WTC11 (cell line): ENCODE data around the gene JCHAIN. TPM values are rescaled to one million over a fixed set of nuclear protein-coding genes. Genes with fewer than 3 reads are reported as not detected.

ENCODE experiments used
- ATAC-seq: fragments of 200-7000 bp; cut with Tn5 transposase; 2 replicates; pipeline ENCODE4 v1.10.0; 2021; ENCODE audit warnings: mild to moderate bottlenecking, moderate library complexity
- CTCF ChIA-PET: fragments of 300-600 bp; sonication (Branson Sonifier 250); formaldehyde crosslinking; loops from one replicate; lab custom pipeline; 2021; ENCODE audit warnings: antibody characterized with exemption; lab: Charles Lee
- POLR2A ChIA-PET: fragments of 350-600 bp; sonication (Branson Sonifier 250); formaldehyde crosslinking; loops from one replicate; lab custom pipeline; 2021; ENCODE audit warnings: antibody characterized with exemption; lab: Charles Lee
- DNase-seq: peaks from one replicate; pipeline ENCODE4 v3.0.0; 2021; ENCODE audit warnings: low spot score
- H3K27ac Mint-ChIP-seq: 2 replicates; pipeline ENCODE4 v1.8.0; 2021; ENCODE audit warnings: mixed read lengths
- H3K27me3 Mint-ChIP-seq: 2 replicates; pipeline ENCODE4 v1.8.0; 2021; ENCODE audit warnings: low read depth, mild to moderate bottlenecking, moderate library complexity, mixed read lengths
- H3K36me3 Mint-ChIP-seq: 2 replicates; pipeline ENCODE4 v1.8.0; 2021; ENCODE audit warnings: mixed read lengths
- H3K4me1 Mint-ChIP-seq: 2 replicates; pipeline ENCODE4 v1.8.0; 2022; ENCODE audit warnings: mixed read lengths
- H3K4me3 Mint-ChIP-seq: 2 replicates; pipeline ENCODE4 v1.8.0; 2021; ENCODE audit warnings: mild to moderate bottlenecking, moderate library complexity, mixed read lengths
- H3K9me3 Mint-ChIP-seq: 2 replicates; pipeline ENCODE4 v1.8.0; 2021; ENCODE audit warnings: mixed read lengths
- ATF1 ChIP-seq: sonication (generic); formaldehyde crosslinking; IDR thresholded peaks from 2 replicates; pipeline ENCODE4 v1.8.1; 2023; ENCODE audit warnings: mild to moderate bottlenecking, moderate library complexity, missing genetic modification reagents
- CBFB ChIP-seq: sonication (generic); formaldehyde crosslinking; IDR thresholded peaks from 2 replicates; pipeline ENCODE4 v1.8.1; 2022; ENCODE audit warnings: mild to moderate bottlenecking, low read depth, missing genetic modification reagents
- CREB1 ChIP-seq: sonication (generic); formaldehyde crosslinking; IDR thresholded peaks from 2 replicates; pipeline ENCODE4 v1.8.0; 2023; ENCODE audit warnings: mild to moderate bottlenecking, missing genetic modification reagents
- ELF4 ChIP-seq: sonication (generic); formaldehyde crosslinking; IDR thresholded peaks from 2 replicates; pipeline ENCODE4 v1.8.1; 2022; ENCODE audit warnings: low read depth, mild to moderate bottlenecking, moderate library complexity, missing genetic modification reagents
- ESRRA ChIP-seq: sonication (generic); formaldehyde crosslinking; IDR thresholded peaks from 2 replicates; pipeline ENCODE4 v1.8.1; 2022; ENCODE audit warnings: mild to moderate bottlenecking, missing genetic modification reagents, borderline replicate concordance
- FOXJ3 ChIP-seq: sonication (generic); formaldehyde crosslinking; IDR thresholded peaks from 2 replicates; pipeline ENCODE4 v1.9.0; 2021; ENCODE audit warnings: missing genetic modification reagents, mild to moderate bottlenecking, borderline replicate concordance
- FOXP4 ChIP-seq: sonication (generic); formaldehyde crosslinking; IDR thresholded peaks from 2 replicates; pipeline ENCODE4 v1.8.0; 2022; ENCODE audit warnings: mild to moderate bottlenecking, missing genetic modification reagents
- HMGA2 ChIP-seq: fragments of 250-450 bp; sonication (Bioruptor Pico); IDR thresholded peaks from 2 replicates; pipeline ENCODE4 v1.4.0; 2021; ENCODE audit warnings: mild to moderate bottlenecking, moderate library complexity
- IRF2 ChIP-seq: sonication (generic); formaldehyde crosslinking; IDR thresholded peaks from 2 replicates; pipeline ENCODE4 v1.8.0; 2022; ENCODE audit warnings: low read depth, missing genetic modification reagents, borderline replicate concordance
- KAT7 ChIP-seq: sonication (generic); formaldehyde crosslinking; IDR thresholded peaks from 2 replicates; pipeline ENCODE4 v1.8.1; 2023; ENCODE audit warnings: missing genetic modification reagents, mild to moderate bottlenecking, borderline replicate concordance
- MXD4 ChIP-seq: fragments of 250-450 bp; sonication (Bioruptor Pico); IDR thresholded peaks from 2 replicates; pipeline ENCODE4 v1.8.0; 2021; ENCODE audit warnings: mild to moderate bottlenecking, moderate library complexity, borderline replicate concordance
- NFATC4 ChIP-seq: fragments of 250-450 bp; sonication (Bioruptor Pico); IDR thresholded peaks from 2 replicates; pipeline ENCODE4 v1.9.0; 2021; ENCODE audit warnings: mild to moderate bottlenecking
- NFYB ChIP-seq: sonication (generic); formaldehyde crosslinking; conservative IDR thresholded peaks from 2 replicates; pipeline ENCODE4 v1.8.0; 2022; ENCODE audit warnings: low read depth, missing genetic modification reagents
- NR2C2 ChIP-seq: sonication (generic); formaldehyde crosslinking; IDR thresholded peaks from 2 replicates; pipeline ENCODE4 v1.8.0; 2022; ENCODE audit warnings: mild to moderate bottlenecking, missing genetic modification reagents
- OVOL2 ChIP-seq: fragments of 250-450 bp; sonication (Bioruptor Pico); IDR thresholded peaks from 2 replicates; pipeline ENCODE4 v1.9.0; 2021; ENCODE audit warnings: mild to moderate bottlenecking, borderline replicate concordance
- RELA ChIP-seq: sonication (generic); formaldehyde crosslinking; IDR thresholded peaks from 2 replicates; pipeline ENCODE4 v1.8.1; 2022; ENCODE audit warnings: missing genetic modification reagents, mild to moderate bottlenecking, borderline replicate concordance
- TEAD4 ChIP-seq: sonication (generic); formaldehyde crosslinking; IDR thresholded peaks from 2 replicates; pipeline ENCODE4 v1.8.0; 2022; ENCODE audit warnings: mild to moderate bottlenecking, missing genetic modification reagents
- ZNF396 ChIP-seq: fragments of 250-450 bp; sonication (Bioruptor Pico); IDR thresholded peaks from 2 replicates; pipeline ENCODE4 v1.8.0; 2021; ENCODE audit warnings: mild to moderate bottlenecking, moderate library complexity, borderline replicate concordance
- ZNF416 ChIP-seq: fragments of 250-450 bp; sonication (Bioruptor Pico); IDR thresholded peaks from 2 replicates; pipeline ENCODE4 v1.9.0; 2021; ENCODE audit warnings: mild to moderate bottlenecking, inconsistent platforms
- ZNF512 ChIP-seq: sonication (generic); formaldehyde crosslinking; IDR thresholded peaks from 2 replicates; pipeline ENCODE4 v1.8.1; 2022; ENCODE audit warnings: missing genetic modification reagents, borderline replicate concordance
- total RNA-seq: library from RNA; stranded (reverse); gene quantifications from 3 replicates; pipeline ENCODE4 v1.2.3, GENCODE V29; 2021
- TF ChIP-seq, protein P1 (sequence below): sonication (generic); formaldehyde crosslinking; IDR thresholded peaks from 2 replicates; pipeline ENCODE4 v1.8.1; 2022; ENCODE audit warnings: low read depth, mild to moderate bottlenecking, moderate library complexity, missing genetic modification reagents, borderline replicate concordance
- TF ChIP-seq, protein P2 (sequence below): sonication (generic); formaldehyde crosslinking; IDR thresholded peaks from 2 replicates; pipeline ENCODE4 v1.8.1; 2023; ENCODE audit warnings: mild to moderate bottlenecking, missing genetic modification reagents
- TF ChIP-seq, protein P3 (sequence below): sonication (generic); formaldehyde crosslinking; IDR thresholded peaks from 2 replicates; pipeline ENCODE4 v1.8.1; 2023; ENCODE audit warnings: mild to moderate bottlenecking, missing genetic modification reagents, moderate library complexity
- TF ChIP-seq, protein P4 (sequence below): fragments of 250-450 bp; sonication (Bioruptor Pico); IDR thresholded peaks from 2 replicates; pipeline ENCODE4 v1.9.0; 2021; ENCODE audit warnings: mild to moderate bottlenecking
- TF ChIP-seq, protein P5 (sequence below): sonication (generic); formaldehyde crosslinking; IDR thresholded peaks from 2 replicates; pipeline ENCODE4 v1.8.1; 2022; ENCODE audit warnings: mild to moderate bottlenecking, missing genetic modification reagents, moderate library complexity, borderline replicate concordance

The JCHAIN gene
- total RNA-seq, 1 experiment from 2014 or later = 0.68 TPM

- no peak for TF ChIP-seq CREB1 (CRISPR knock-in tag)
- TF ChIP-seq ZNF416 = no peak
- TF ChIP-seq ESRRA (CRISPR knock-in tag) = no peak
- TF ChIP-seq FOXP4 (CRISPR knock-in tag) = no peak
- no peak for TF ChIP-seq ZNF396 (CRISPR knock-in tag)
These were observed 36.1 kb downstream of the JCHAIN start (continued) for GRCh38 chr4:70630162-70630561.

DNA sequence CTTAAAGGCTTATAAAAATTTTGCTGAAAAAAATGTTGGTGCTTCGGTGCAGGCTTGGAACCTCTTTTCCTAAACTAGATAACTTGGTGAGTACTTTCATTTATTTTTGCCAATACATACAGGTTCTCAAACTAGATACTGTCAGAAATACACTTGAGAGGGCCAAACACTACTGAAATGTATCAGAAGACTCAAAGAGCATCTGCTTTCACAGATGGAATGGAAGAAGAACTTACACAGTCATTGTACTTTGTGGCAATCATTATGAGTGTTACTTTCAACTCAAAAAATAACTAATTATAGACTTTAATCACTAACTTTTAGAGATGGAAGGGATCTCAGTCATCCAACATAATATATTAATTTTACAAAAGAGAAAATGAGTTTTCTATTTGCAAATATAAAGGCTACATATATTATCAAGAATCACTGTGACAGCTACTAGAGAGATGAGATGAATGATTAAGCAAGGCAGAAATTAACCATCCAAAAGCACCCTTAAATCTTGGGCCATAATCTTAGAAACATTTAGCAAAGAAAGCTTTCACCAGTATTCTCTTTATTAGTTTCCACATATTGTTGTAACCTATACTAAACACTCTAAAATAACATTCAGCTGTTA, 36.7 kb downstream of the JCHAIN start:
- ATAC-seq = no peak
- H3K9me3 Mint-ChIP-seq = no peaks in the 10 kb centered on the region
- TF ChIP-seq TEAD4 (CRISPR knock-in tag) (no peak), ZNF396 (CRISPR knock-in tag) (no peak), CBFB (CRISPR knock-in tag) (no peak), OVOL2 (CRISPR knock-in tag) (no peak), NR2C2 (no peak), ELF4 (CRISPR knock-in tag) (no peak), RELA (CRISPR knock-in tag) (no peak), HMGA2 (CRISPR knock-in tag) (no peak), MXD4 (no peak), ZNF512 (CRISPR knock-in tag) (no peak)
- TF ChIP-seq, protein P1, sequence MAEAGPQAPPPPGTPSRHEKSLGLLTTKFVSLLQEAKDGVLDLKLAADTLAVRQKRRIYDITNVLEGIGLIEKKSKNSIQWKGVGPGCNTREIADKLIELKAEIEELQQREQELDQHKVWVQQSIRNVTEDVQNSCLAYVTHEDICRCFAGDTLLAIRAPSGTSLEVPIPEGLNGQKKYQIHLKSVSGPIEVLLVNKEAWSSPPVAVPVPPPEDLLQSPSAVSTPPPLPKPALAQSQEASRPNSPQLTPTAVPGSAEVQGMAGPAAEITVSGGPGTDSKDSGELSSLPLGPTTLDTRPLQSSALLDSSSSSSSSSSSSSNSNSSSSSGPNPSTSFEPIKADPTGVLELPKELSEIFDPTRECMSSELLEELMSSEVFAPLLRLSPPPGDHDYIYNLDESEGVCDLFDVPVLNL = no peak
- TF ChIP-seq, protein P2, sequence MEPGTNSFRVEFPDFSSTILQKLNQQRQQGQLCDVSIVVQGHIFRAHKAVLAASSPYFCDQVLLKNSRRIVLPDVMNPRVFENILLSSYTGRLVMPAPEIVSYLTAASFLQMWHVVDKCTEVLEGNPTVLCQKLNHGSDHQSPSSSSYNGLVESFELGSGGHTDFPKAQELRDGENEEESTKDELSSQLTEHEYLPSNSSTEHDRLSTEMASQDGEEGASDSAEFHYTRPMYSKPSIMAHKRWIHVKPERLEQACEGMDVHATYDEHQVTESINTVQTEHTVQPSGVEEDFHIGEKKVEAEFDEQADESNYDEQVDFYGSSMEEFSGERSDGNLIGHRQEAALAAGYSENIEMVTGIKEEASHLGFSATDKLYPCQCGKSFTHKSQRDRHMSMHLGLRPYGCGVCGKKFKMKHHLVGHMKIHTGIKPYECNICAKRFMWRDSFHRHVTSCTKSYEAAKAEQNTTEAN (CRISPR knock-in tag) = no peak
- TF ChIP-seq, all 79 proteins: peak for 0
- Mint-ChIP-seq H3K4me3 (no peak overlapping the region), H3K4me1 (no peaks in the 10 kb centered on the region), H3K27me3 (no peaks in the 10 kb centered on the region), H3K36me3 (no peaks in the 10 kb centered on the region), H3K27ac (no peak overlapping the region)
- CTCF ChIA-PET = no interaction called here
- POLR2A ChIA-PET = no interaction called here
- no peak for DNase-seq

- ChIA-PET CTCF (no interaction called here), POLR2A (no interaction called here)
- no peak for DNase-seq
- Mint-ChIP-seq H3K4me3 (no peak within 1 kb of the TSS), H3K4me1 (no peaks in the 10 kb centered on the region), H3K36me3 (no peaks in the 10 kb centered on the region), H3K9me3 (no peaks in the 10 kb centered on the region), H3K27ac (no peak within 1 kb of the TSS), H3K27me3 (no peaks in the 10 kb centered on the region)
- no peak for ATAC-seq
- TF ChIP-seq IRF2 (no peak), KAT7 (no peak), NFYB (CRISPR knock-in tag) (no peak), FOXJ3 (CRISPR knock-in tag) (no peak), ATF1 (CRISPR knock-in tag) (no peak), ZNF512 (CRISPR knock-in tag) (no peak), NFATC4 (CRISPR knock-in tag) (no peak)
- TF ChIP-seq, protein P3, sequence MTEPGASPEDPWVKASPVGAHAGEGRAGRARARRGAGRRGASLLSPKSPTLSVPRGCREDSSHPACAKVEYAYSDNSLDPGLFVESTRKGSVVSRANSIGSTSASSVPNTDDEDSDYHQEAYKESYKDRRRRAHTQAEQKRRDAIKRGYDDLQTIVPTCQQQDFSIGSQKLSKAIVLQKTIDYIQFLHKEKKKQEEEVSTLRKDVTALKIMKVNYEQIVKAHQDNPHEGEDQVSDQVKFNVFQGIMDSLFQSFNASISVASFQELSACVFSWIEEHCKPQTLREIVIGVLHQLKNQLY = no peak
- TF ChIP-seq, protein P4, sequence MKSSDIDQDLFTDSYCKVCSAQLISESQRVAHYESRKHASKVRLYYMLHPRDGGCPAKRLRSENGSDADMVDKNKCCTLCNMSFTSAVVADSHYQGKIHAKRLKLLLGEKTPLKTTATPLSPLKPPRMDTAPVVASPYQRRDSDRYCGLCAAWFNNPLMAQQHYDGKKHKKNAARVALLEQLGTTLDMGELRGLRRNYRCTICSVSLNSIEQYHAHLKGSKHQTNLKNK (CRISPR knock-in tag) = no peak
- TF ChIP-seq, protein P5, sequence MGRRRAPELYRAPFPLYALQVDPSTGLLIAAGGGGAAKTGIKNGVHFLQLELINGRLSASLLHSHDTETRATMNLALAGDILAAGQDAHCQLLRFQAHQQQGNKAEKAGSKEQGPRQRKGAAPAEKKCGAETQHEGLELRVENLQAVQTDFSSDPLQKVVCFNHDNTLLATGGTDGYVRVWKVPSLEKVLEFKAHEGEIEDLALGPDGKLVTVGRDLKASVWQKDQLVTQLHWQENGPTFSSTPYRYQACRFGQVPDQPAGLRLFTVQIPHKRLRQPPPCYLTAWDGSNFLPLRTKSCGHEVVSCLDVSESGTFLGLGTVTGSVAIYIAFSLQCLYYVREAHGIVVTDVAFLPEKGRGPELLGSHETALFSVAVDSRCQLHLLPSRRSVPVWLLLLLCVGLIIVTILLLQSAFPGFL = no peak
These were observed 37.9 kb downstream of the JCHAIN start, which contains the start of gene ENAM for GRCh38 chr4:70628444-70628843. ENAM (plus strand) TSS chr4:70628744; CDS start chr4:70629501, 757 bp downstream.
